Stomach (tissue), 9 donors: ENCODE results near the gene BEND2. TPM values are rescaled to one million over a fixed set of nuclear protein-coding genes. Genes with fewer than 3 reads are reported as not detected.

ENCODE experiments used
- DNase-seq, 2 donors: peaks; one replicate each; pipeline versions ENCODE4 v3.0.0 to v3.0.0-alpha.2; 2013 to 2019
- H3K27ac ChIP-seq, 5 donors: fragments of 200-600 bp in 4 of 5; sonication (generic) in 4 of 5; one replicate each; pipeline ENCODE4 v1.5.1; 2013 to 2019; ENCODE audit warnings: mild to moderate bottlenecking in 1 of 5, moderate library complexity in 1 of 5
- H3K27me3 ChIP-seq, 3 donors: fragments of 200-600 bp; sonication (generic); one replicate each; pipeline ENCODE4 v1.5.1; 2017 to 2019; ENCODE audit warnings: mixed run types in 1 of 3
- H3K36me3 ChIP-seq, 4 donors: fragments of 200-600 bp; sonication (generic); 1 replicate in 3 of 4; 2 replicates in 1 of 4; pipeline ENCODE4 v1.5.1; 2016 to 2019
- H3K4me1 ChIP-seq, 4 donors: fragments of 200-600 bp; sonication (generic); one replicate each; pipeline ENCODE4 v1.5.1; 2016 to 2019
- H3K4me3 ChIP-seq, 4 donors: fragments of 200-600 bp; sonication (generic) in 3 of 4; one replicate each; pipeline ENCODE4 v1.5.1; 2016 to 2019; ENCODE audit warnings: mild to moderate bottlenecking in 1 of 4
- H3K9me3 ChIP-seq, 4 donors: fragments of 200-600 bp; sonication (generic); one replicate each; pipeline ENCODE4 v1.5.1; 2016 to 2019
- EP300 ChIP-seq: sonication (generic); formaldehyde crosslinking; IDR thresholded peaks from one replicate; pipeline ENCODE4 v1.6.1; 2017; ENCODE audit warnings: antibody characterized with exemption
- POLR2A ChIP-seq, 4 donors: fragments of 450-650 bp; IDR thresholded peaks; one replicate each; pipeline ENCODE4 v1.6.1; 2016; ENCODE audit warnings: antibody characterized with exemption in 4 of 4, control low read depth in 2 of 4, mild to moderate bottlenecking in 1 of 4, moderate library complexity in 1 of 4
- POLR2AphosphoS5 ChIP-seq, 3 donors: sonication (generic); formaldehyde crosslinking; IDR thresholded peaks; one replicate each; pipeline ENCODE4 v1.6.1; 2016; ENCODE audit warnings: antibody characterized with exemption in 3 of 3
- WGBS, 5 donors: extraction: QIAGEN DNeasy Blood & Tissue Kit in 3 of 5; methylation state at CpG; one replicate each; pipeline versions ENCODE4 v1.1.5 to v1.1.7; 2013 to 2018; 5-methylcytosine and 5-hydroxymethylcytosine counted together
- intact Hi-C: fragments of 100-400 bp; cut with DNase I; formaldehyde crosslinking; loops from one replicate; pipeline ENCODE4 v1.15.1; 2023; ENCODE audit warnings: low total_unique reads
- polyA plus RNA-seq, 3 donors: library from polyadenylated mRNA; stranded (reverse); fragments of 200-250 nt; gene quantifications; one replicate each; pipeline ENCODE4 v1.2.3, GENCODE V29; 2013
- total RNA-seq, 5 donors: library from RNA; depleted of rRNA; stranded (reverse); fragments of >200 nt; gene quantifications; one replicate each; pipeline versions ENCODE4 v1.1.0 to v1.2.3, GENCODE V29; 2014 to 2016
- TF ChIP-seq, protein P1 (sequence below), 7 experiments: fragments of 450-650 bp in 4 of 7; fragments of 200-600 bp in 3 of 7; sonication (generic) in 3 of 7; IDR thresholded peaks; one replicate each; pipeline ENCODE4 v1.5.1; 2016 to 2019; ENCODE audit warnings: antibody characterized with exemption in 7 of 7, control low read depth in 2 of 7, mild to moderate bottlenecking in 1 of 7
- donor health status: healthy with polysubstance abuse.
- donor health status: Bipolar disorder and iron deficiency.
- donor health status: healthy.

Gene BEND2
- total and polyA plus RNA-seq, 8 donors, result 0.06 TPM; not detected in 7

DNA sequence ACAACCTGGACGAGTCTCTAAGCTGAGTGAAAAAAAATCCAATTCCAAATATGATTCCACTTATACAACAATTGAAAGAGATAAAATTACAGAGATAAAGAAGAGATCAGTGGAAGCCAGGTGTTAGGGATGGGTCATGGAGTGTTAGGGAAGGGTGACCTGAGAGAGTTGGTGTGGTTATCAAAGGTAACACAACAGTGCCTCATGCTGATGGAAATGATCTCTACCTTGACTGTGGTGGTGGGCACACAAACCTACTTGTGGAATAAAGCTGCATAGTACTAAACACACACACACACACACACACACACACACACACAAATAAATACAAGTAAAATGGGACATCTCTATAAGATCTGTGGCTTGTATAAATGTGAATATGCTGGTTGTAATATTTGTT is 26.0 kb downstream of the BEND2 start:
- no peak for DNase-seq
- no peaks in the 10 kb centered on the region for H3K4me1 ChIP-seq
- no peaks in the 10 kb centered on the region for H3K27me3 ChIP-seq
- H3K4me3 ChIP-seq, result no peak overlapping the region
- 43 to 73% (median 47%) methylated on average over 1 of the region's 1 CpG for WGBS, 5 donors
- H3K27ac ChIP-seq, result no peak overlapping the region
- peaks cover 0 to 5% (median 0%) of the 10 kb centered on the region in 4 donors for H3K9me3 ChIP-seq
- no peaks in the 10 kb centered on the region for H3K36me3 ChIP-seq
- intact Hi-C loops, result no loop called here
- TF ChIP-seq, protein P1, sequence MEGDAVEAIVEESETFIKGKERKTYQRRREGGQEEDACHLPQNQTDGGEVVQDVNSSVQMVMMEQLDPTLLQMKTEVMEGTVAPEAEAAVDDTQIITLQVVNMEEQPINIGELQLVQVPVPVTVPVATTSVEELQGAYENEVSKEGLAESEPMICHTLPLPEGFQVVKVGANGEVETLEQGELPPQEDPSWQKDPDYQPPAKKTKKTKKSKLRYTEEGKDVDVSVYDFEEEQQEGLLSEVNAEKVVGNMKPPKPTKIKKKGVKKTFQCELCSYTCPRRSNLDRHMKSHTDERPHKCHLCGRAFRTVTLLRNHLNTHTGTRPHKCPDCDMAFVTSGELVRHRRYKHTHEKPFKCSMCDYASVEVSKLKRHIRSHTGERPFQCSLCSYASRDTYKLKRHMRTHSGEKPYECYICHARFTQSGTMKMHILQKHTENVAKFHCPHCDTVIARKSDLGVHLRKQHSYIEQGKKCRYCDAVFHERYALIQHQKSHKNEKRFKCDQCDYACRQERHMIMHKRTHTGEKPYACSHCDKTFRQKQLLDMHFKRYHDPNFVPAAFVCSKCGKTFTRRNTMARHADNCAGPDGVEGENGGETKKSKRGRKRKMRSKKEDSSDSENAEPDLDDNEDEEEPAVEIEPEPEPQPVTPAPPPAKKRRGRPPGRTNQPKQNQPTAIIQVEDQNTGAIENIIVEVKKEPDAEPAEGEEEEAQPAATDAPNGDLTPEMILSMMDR (IDR thresholded peaks at IDR 0.05), result no peak

DNA sequence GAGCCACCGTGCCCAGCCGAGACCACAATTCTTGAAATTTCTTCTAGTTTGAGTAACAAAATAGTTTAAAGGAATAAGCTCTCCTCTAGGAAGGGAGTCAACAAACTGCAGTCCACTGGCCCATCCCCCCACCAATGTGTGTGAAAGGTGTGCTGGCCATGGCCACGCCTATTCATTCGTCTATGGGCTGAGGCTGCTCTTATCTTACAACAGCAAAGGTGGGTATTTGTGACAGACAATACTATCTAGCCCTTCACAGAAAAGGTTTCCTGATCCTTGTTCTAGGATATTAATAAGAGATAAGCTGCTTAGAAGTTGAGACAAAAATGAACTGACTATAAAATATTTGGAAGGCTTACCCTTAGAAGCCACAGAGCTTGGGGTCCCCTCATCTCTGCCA is 41.2 kb downstream of the BEND2 start:
- TF ChIP-seq, protein P1 (IDR thresholded peaks at IDR 0.05), result no peak
- no peak for TF ChIP-seq EP300
- no peak for TF ChIP-seq POLR2A (IDR thresholded peaks at IDR 0.05)
- TF ChIP-seq POLR2AphosphoS5 (IDR thresholded peaks at IDR 0.05), result no peak
- WGBS, 5 donors, result 66 to 83% (median 81%) methylated on average over 4 of the region's 4 CpGs

DNA sequence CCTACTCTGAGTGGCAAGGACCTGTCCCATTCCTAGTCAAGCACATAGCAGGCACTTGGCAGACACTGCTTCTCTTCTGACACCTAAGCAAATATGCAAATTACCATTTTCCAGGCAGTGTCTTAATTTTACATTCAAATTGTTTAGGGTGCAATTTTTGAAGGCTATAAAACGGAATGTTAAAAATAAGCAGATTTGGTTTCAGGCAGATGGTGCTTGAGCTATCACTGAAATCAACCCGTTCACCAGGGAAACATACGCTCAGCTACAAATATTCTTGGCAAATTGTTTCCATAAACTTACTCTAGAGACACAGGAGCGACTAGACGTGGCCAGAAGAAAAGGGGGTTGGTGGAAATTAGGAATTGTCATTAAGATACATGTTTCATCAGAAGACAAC is 45.7 kb downstream of the BEND2 start:
- H3K27me3 ChIP-seq, result peaks cover 0 to 14% (median 0%) of the 10 kb centered on the region in 3 donors
- DNase-seq, result no peak
- intact Hi-C loops, result no loop called here
- H3K4me1 ChIP-seq, result no peaks in the 10 kb centered on the region
- no peaks in the 10 kb centered on the region for H3K36me3 ChIP-seq
- TF ChIP-seq POLR2A (IDR thresholded peaks at IDR 0.05), result no peak
- no peak for TF ChIP-seq EP300
- TF ChIP-seq POLR2AphosphoS5 (IDR thresholded peaks at IDR 0.05), result no peak
- TF ChIP-seq, protein P1 (IDR thresholded peaks at IDR 0.05), result no peak
- H3K4me3 ChIP-seq, result no peak overlapping the region
- no peaks in the 10 kb centered on the region for H3K9me3 ChIP-seq
- H3K27ac ChIP-seq, result no peak overlapping the region
- WGBS, 5 donors, result 52 to 71% (median 57%) methylated on average over 5 of the region's 5 CpGs

More for the DNA sequence above, 41.2 kb downstream of the BEND2 start:
- H3K27ac ChIP-seq, result no peak overlapping the region
- intact Hi-C loops, result no loop called here
- no peaks in the 10 kb centered on the region for H3K4me1 ChIP-seq
- no peaks in the 10 kb centered on the region for H3K36me3 ChIP-seq
- DNase-seq, result no peak
- peaks cover 0 to 5% (median 0%) of the 10 kb centered on the region in 4 donors for H3K9me3 ChIP-seq
- H3K27me3 ChIP-seq, result peaks cover 0 to 14% (median 0%) of the 10 kb centered on the region in 3 donors
- no peak overlapping the region for H3K4me3 ChIP-seq

DNA sequence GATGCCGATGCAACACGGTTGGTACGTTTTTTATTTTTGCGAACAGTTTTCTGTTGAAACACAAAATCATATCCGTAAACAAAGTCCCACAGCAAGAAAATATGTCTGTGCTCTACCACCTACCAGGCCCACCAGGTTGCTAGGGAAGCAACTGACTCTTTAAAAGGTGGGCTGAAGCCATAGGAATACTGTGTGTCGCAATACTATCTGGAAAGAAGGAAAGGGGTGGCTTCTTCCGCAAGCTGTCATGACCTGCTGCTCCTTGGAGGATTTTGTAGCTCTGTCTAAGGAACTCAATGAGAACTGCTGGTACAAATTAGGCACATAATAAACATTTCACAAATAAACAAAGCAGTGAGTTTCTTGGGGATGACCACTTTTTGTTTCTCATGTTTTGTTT is 46.5 kb downstream of the BEND2 start:
- no peaks in the 10 kb centered on the region for H3K36me3 ChIP-seq
- no peaks in the 10 kb centered on the region for H3K9me3 ChIP-seq
- 85 to 92% (median 90%) methylated on average over 7 of the region's 7 CpGs for WGBS, 5 donors
- intact Hi-C loops, result no loop called here
- H3K4me1 ChIP-seq, result no peaks in the 10 kb centered on the region
- TF ChIP-seq, protein P1 (IDR thresholded peaks at IDR 0.05), result no peak
- TF ChIP-seq POLR2AphosphoS5 (IDR thresholded peaks at IDR 0.05) (no peak), POLR2A (IDR thresholded peaks at IDR 0.05) (no peak), EP300 (no peak)
- H3K27ac ChIP-seq, result no peak overlapping the region
- peaks cover 0 to 10% (median 0%) of the 10 kb centered on the region in 3 donors for H3K27me3 ChIP-seq
- no peak overlapping the region for H3K4me3 ChIP-seq
- DNase-seq, result no peak
